ENCODE data around the gene FMN2. TPM values are rescaled to one million over a fixed set of nuclear protein-coding genes. Genes with fewer than 3 reads are reported as not detected.

FMN2 gene
- total RNA-seq, 1 experiment from 2014 or later: 4.6 TPM

- peaks cover 62% of the 10 kb centered on the region for H3K4me1 ChIP-seq (ENCODE audit: insufficient read depth, low read length)
- intact Hi-C loops (cut with micrococcal nuclease): no loop called here
- no peaks in the 10 kb centered on the region for H3K36me3 ChIP-seq (ENCODE audit: low read depth, low read length)
- CTCF ChIA-PET: no interaction called here
- no TSS peak for BruUV-seq (replicated peaks)
- peaks cover 5% of the 10 kb centered on the region; the same call in 1 of the 2 replicates for H4K20me1 ChIP-seq (ENCODE audit: low read length)
- no peaks in the 10 kb centered on the region for H3K9me3 ChIP-seq (ENCODE audit: low read length)
- DNase-seq (no peak), ATAC-seq (no peak)
- H3F3A ChIP-seq (ENCODE audit: low read length, unreplicated experiment): no peaks in the 10 kb centered on the region
- H3K9ac ChIP-seq (ENCODE audit: low read length): peak overlapping the region; percentile 65
- POLR2A ChIA-PET (ENCODE audit: unreplicated experiment): interaction anchor here (0.6 to 0.8 kb wide), 2 partner anchors 14 to 37 kb away, joined by 4 to 5 read pairs; no protein-coding TSS in a partner anchor
- peak overlapping the region; percentile 96 for H3K4me2 ChIP-seq (ENCODE audit: low read length)
- no peaks in the 10 kb centered on the region for H3K9me2 ChIP-seq (replicated peaks; ENCODE audit: low read length)
- TF ChIP-seq CTCF (conservative IDR thresholded peaks at IDR 0.05; ENCODE audit: low read depth, low read length) (no peak), EZH2phosphoT487 (IDR thresholded peaks at IDR 0.05; ENCODE audit: borderline replicate concordance, low read length) (no peak), EZH2 (IDR thresholded peaks at IDR 0.05; ENCODE audit: low read length, unreplicated experiment) (no peak)
- H3K27me3 ChIP-seq (ENCODE audit: low read length): no peaks in the 10 kb centered on the region
- H3K79me2 ChIP-seq (ENCODE audit: low read length): peaks cover 72% of the 10 kb centered on the region
- H3K27ac ChIP-seq (ENCODE audit: low read length): no peak overlapping the region
- H3K4me3 ChIP-seq (ENCODE audit: low read length): peak overlapping the region; percentile 92
- peak overlapping the region; percentile 93 for H2AFZ ChIP-seq (ENCODE audit: low read length)
Observed at GRCh38 chr1:240093120-240093961, 1.7 kb downstream of the FMN2 start.

DNA sequence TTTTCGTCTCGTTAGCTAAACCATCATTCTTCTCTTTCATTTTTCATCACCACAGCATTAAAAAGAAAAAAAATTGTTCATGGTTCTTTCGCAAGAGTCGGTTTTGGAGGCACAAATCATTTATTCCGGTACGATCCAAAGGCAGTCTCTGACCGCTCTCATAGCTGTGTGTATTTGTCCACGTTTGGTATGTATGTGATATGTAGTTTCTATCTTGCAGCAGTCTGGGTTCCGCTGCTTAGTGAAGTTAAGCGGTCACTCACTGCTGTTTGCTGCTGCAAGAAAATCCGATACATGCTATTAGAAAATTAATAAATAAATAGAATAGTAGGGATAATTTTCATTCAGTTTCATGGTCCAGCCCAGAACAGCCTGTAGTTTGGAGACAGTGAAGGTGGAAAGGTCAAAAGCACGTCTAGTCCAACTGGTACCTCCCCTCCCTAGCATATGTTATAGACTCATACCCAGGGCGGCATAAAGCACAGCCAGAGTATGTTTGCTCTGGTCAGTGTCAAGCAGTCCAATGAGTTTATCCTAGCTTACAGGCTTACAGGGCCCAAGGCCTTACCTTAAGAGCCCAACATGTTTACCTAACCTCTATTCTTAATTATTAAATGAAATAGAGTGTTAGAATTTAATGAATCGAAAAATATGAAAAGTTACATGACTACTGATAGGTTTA, 2.5 kb downstream of the FMN2 start:
- intact Hi-C loops (cut with micrococcal nuclease): loop anchor here (2.0 kb wide), 1 partner anchor 55 kb away; no protein-coding TSS in a partner anchor
- DNase-seq: peak; percentile 42
- BruUV-seq (replicated peaks): TSS peak; percentile 33

More for the DNA sequence above, 2.5 kb downstream of the FMN2 start:
- Histone ChIP-seq H3K4me1 (ENCODE audit: insufficient read depth, low read length) (peaks cover 66% of the 10 kb centered on the region), H2AFZ (ENCODE audit: low read length) (no peak overlapping the region), H3K4me2 (ENCODE audit: low read length) (peak overlapping the region; percentile 96), H3K79me2 (ENCODE audit: low read length) (peaks cover 81% of the 10 kb centered on the region), H3K36me3 (ENCODE audit: low read depth, low read length) (no peaks in the 10 kb centered on the region), H3K9ac (ENCODE audit: low read length) (peak overlapping the region; percentile 65; the same call in 1 of the 2 replicates), H3F3A (ENCODE audit: low read length, unreplicated experiment) (no peaks in the 10 kb centered on the region), H3K9me2 (replicated peaks; ENCODE audit: low read length) (no peaks in the 10 kb centered on the region), H3K9me3 (ENCODE audit: low read length) (no peaks in the 10 kb centered on the region), H3K27ac (ENCODE audit: low read length) (no peak overlapping the region), H3K27me3 (ENCODE audit: low read length) (no peaks in the 10 kb centered on the region), H3K4me3 (ENCODE audit: low read length) (peak overlapping the region; percentile 92), H4K20me1 (ENCODE audit: low read length) (peaks cover 5% of the 10 kb centered on the region; the same call in 1 of the 2 replicates)
- TF ChIP-seq EZH2 (IDR thresholded peaks at IDR 0.05; ENCODE audit: low read length, unreplicated experiment): no peak
- TF ChIP-seq EZH2phosphoT487 (IDR thresholded peaks at IDR 0.05; ENCODE audit: borderline replicate concordance, low read length): no peak
- TF ChIP-seq CTCF (conservative IDR thresholded peaks at IDR 0.05; ENCODE audit: low read depth, low read length): no peak
- CTCF ChIA-PET: no interaction called here
- POLR2A ChIA-PET (ENCODE audit: unreplicated experiment): interaction anchor here (0.6 to 0.8 kb wide), 3 partner anchors 13 to 36 kb away, joined by 4 to 9 read pairs (median 5); no protein-coding TSS in a partner anchor
- peak; percentile 19 for ATAC-seq

Measured in PC-3 (cell line).